NT2/D1 (cell line): ENCODE measurements around the gene CYP24A1.

Experiments
- SUZ12 ChIP-seq: IDR thresholded peaks from 2 replicates; pipeline ENCODE4 v1.6.1; 2011; ENCODE audit not compliant: insufficient read length, insufficient read depth; ENCODE audit errors: extremely low read depth
- YY1 ChIP-seq: IDR thresholded peaks from 2 replicates; pipeline ENCODE4 v1.6.1; 2011; ENCODE audit not compliant: insufficient read length, insufficient read depth
- ZNF274 ChIP-seq: IDR thresholded peaks from 2 replicates; pipeline ENCODE4 v1.6.1; 2011; ENCODE audit warnings: mild to moderate bottlenecking, low read depth, low read length

- TF ChIP-seq YY1 (no peak), ZNF274 (no peak), SUZ12 (no peak)
These were observed 30.7 kb upstream of the CYP24A1 start for GRCh38 chr20:54204481-54204880.
